MM.1S (cell line): ENCODE results near the gene ATN1.

Experiments used
- EZH2 ChIP-seq: fragments of 300-600 bp; sonication (generic); optimal IDR thresholded peaks from 2 replicates; pipeline ENCODE3; 2017; ENCODE audit warnings: low read depth, mild to moderate bottlenecking, antibody characterized with exemption, low read length, mixed read lengths
- EZH2phosphoT487 ChIP-seq: fragments of 300-600 bp; sonication (generic); IDR thresholded peaks from 2 replicates; pipeline ENCODE4 v1.6.1; 2018; ENCODE audit warnings: antibody characterized with exemption, low read length
- TF ChIP-seq, protein P1 (sequence below): fragments of 300-600 bp; sonication (generic); IDR thresholded peaks from 2 replicates; pipeline ENCODE4 v1.5.1; 2016; ENCODE audit warnings: antibody characterized with exemption, low read length, mixed read lengths

DNA sequence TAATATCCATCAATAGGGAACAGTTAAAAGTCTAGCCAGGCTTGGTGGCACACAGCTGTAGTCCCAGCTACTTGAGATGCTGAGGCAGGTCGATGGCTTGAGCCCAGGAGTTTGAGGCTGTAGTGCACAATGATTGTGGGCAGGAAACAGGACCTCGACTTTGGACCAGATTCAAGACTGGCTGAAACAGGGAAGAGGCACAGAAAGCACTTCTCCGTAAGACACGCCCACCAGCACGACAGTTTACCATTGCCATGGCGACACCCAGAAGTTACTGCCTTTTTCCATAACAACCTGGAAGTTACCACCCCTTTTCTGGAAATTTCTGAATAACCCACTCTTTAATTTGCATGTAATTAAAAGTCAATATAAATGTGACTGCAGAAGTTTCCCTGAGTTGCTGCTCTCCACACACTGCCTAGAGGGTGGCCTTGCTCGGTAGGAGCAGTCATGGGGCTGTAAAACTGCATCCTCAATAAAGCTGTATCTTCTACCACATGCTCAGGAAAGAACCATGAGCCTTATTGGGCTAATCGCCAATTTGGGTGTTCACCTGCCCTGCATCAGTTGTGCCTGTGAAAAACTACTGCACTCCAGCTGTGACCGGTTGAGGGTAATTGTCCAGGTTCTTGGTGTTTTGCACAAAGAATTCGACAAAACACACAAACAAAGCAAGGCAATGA is 27.8 kb upstream of the ATN1 start:
- TF ChIP-seq, protein P1, sequence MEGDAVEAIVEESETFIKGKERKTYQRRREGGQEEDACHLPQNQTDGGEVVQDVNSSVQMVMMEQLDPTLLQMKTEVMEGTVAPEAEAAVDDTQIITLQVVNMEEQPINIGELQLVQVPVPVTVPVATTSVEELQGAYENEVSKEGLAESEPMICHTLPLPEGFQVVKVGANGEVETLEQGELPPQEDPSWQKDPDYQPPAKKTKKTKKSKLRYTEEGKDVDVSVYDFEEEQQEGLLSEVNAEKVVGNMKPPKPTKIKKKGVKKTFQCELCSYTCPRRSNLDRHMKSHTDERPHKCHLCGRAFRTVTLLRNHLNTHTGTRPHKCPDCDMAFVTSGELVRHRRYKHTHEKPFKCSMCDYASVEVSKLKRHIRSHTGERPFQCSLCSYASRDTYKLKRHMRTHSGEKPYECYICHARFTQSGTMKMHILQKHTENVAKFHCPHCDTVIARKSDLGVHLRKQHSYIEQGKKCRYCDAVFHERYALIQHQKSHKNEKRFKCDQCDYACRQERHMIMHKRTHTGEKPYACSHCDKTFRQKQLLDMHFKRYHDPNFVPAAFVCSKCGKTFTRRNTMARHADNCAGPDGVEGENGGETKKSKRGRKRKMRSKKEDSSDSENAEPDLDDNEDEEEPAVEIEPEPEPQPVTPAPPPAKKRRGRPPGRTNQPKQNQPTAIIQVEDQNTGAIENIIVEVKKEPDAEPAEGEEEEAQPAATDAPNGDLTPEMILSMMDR: no peak
- TF ChIP-seq EZH2 (no peak), EZH2phosphoT487 (no peak)
